ENCODE measurements around the gene COL6A2. TPM values are rescaled to one million over a fixed set of nuclear protein-coding genes. Genes with fewer than 3 reads are reported as not detected.

The COL6A2 gene
- total RNA-seq, 1 experiment from 2014 or later = 129 TPM

DNA sequence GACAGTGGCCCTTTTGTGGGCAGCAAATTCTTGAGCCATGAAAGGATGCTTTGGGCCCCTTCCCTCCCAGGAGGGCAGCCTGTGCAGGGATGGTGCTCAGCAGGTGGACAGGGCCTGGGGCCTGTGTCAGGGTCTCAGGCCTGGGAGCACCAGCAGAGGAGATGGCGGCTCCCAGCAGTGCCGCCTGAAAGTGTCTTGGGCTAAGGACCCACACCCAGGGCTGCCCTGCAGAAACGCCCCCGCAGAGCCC is 33.6 kb downstream of the COL6A2 start:
- Histone ChIP-seq H2BK20ac (ENCODE audit: low read depth, low read length, poor library complexity, severe bottlenecking) (no peak overlapping the region), H2AFZ (ENCODE audit: low read length) (no peak overlapping the region), H2AK5ac (ENCODE audit: insufficient read length, low read length) (no peak overlapping the region), H2BK12ac (ENCODE audit: insufficient read length, low read depth, low read length) (no peak overlapping the region), H2BK5ac (ENCODE audit: insufficient read length, low read length) (no peak overlapping the region), H3K56ac (ENCODE audit: insufficient read length, low read depth, low read length) (no peak overlapping the region), H3T11ph (ENCODE audit: low read length) (no peak overlapping the region), H4K20me1 (ENCODE audit: control insufficient read depth, insufficient read depth, insufficient read length) (no peaks in the 10 kb centered on the region), H3K14ac (ENCODE audit: insufficient read depth, low read length) (no peak overlapping the region), H4K8ac (replicated peaks; ENCODE audit: insufficient read length, low read depth, low read length) (no peak overlapping the region), H3K9ac (ENCODE audit: extremely low read depth, insufficient read length, low read length) (no peak overlapping the region), H3K4ac (ENCODE audit: low read depth, low read length) (no peak overlapping the region), H3K27ac (ENCODE audit: insufficient read length, low read depth, low read length) (no peak overlapping the region), H3K4me1 (ENCODE audit: insufficient read depth, low read length) (no peaks in the 10 kb centered on the region), H3K4me2 (ENCODE audit: insufficient read depth, insufficient read length, low read length) (no peak overlapping the region), H4K91ac (ENCODE audit: insufficient read length, low read depth, low read length) (no peak overlapping the region), H3K27me3 (ENCODE audit: insufficient read depth, low read length) (no peaks in the 10 kb centered on the region), H3K18ac (ENCODE audit: insufficient read length, low read depth, low read length) (no peak overlapping the region), H3K79me1 (ENCODE audit: insufficient read depth, low read depth, low read length, poor library complexity, severe bottlenecking) (no peaks in the 10 kb centered on the region), H3K79me2 (ENCODE audit: insufficient read depth, low read length) (no peaks in the 10 kb centered on the region), H3K9me3 (ENCODE audit: control insufficient read depth, low read depth, low read length) (no peaks in the 10 kb centered on the region), H3K23me2 (ENCODE audit: insufficient read length, low read depth, low read length, poor library complexity, severe bottlenecking) (no peaks in the 10 kb centered on the region), H2BK120ac (ENCODE audit: low read depth, low read length, poor library complexity, severe bottlenecking) (no peak overlapping the region), H2BK15ac (ENCODE audit: low read depth, low read length) (no peak overlapping the region), H4K5ac (ENCODE audit: insufficient read length, low read depth, low read length) (no peak overlapping the region), H3K23ac (ENCODE audit: insufficient read length, low read depth, low read length) (no peak overlapping the region)
- H3K27ac Mint-ChIP-seq = no peak overlapping the region
- H3K4me3 Mint-ChIP-seq = no peak overlapping the region
- no peaks in the 10 kb centered on the region; a peak in 1 of 5 replicates for H3K9me3 Mint-ChIP-seq
- H3K27me3 Mint-ChIP-seq (ENCODE audit: low read depth) = no peaks in the 10 kb centered on the region; the same call in 1 of the 2 replicates
- TF ChIP-seq, protein P1, sequence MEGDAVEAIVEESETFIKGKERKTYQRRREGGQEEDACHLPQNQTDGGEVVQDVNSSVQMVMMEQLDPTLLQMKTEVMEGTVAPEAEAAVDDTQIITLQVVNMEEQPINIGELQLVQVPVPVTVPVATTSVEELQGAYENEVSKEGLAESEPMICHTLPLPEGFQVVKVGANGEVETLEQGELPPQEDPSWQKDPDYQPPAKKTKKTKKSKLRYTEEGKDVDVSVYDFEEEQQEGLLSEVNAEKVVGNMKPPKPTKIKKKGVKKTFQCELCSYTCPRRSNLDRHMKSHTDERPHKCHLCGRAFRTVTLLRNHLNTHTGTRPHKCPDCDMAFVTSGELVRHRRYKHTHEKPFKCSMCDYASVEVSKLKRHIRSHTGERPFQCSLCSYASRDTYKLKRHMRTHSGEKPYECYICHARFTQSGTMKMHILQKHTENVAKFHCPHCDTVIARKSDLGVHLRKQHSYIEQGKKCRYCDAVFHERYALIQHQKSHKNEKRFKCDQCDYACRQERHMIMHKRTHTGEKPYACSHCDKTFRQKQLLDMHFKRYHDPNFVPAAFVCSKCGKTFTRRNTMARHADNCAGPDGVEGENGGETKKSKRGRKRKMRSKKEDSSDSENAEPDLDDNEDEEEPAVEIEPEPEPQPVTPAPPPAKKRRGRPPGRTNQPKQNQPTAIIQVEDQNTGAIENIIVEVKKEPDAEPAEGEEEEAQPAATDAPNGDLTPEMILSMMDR (conservative IDR thresholded peaks at IDR 0.05) = no peak
- no peak for DNase-seq
- H3K36me3 Mint-ChIP-seq (ENCODE audit: insufficient read depth in 1 of 3, low read depth in 3 of 3) = peaks cover 0 to 8% (median 0%) of the 10 kb centered on the region in 3 experiments; a peak in 3 of 7 replicates
- WGBS (ENCODE audit: extremely low coverage, insufficient read length, low lambda C conversion rate) = no CpG with 5 or more reads among the region's 4 CpGs
- H3K4me1 Mint-ChIP-seq = peaks cover 2 to 23% of the 10 kb centered on the region in 2 experiments; a peak in 3 of 4 replicates

Measured in H9 (cell line).